ENCODE results near the gene CLPTM1. TPM values are rescaled to one million over a fixed set of nuclear protein-coding genes. Genes with fewer than 3 reads are reported as not detected.
"Not testable (repeated sequence)": the region's sequence is repeated elsewhere in the genome, so short reads cannot be mapped to it uniquely, and the experiment has no call there.

CLPTM1 gene
- total RNA-seq, 1 donor = 29.1 TPM

GRCh38 chr19:44926245-44927077, 28.7 kb upstream of the CLPTM1 start:
- H3K4me1 ChIP-seq (ENCODE audit: insufficient read depth, low read length) = peaks cover 30% of the 10 kb centered on the region
- H3K4me3 ChIP-seq (ENCODE audit: low read length); H3K9me3 ChIP-seq (ENCODE audit: low read depth, low read length); H3K27me3 ChIP-seq (ENCODE audit: insufficient read depth, low read length): not testable (repeated sequence)

GRCh38 chr19:44927746-44928145, 27.4 kb upstream of the CLPTM1 start:
- H3K4me3 ChIP-seq (ENCODE audit: low read length) = no peak overlapping the region
- H3K4me1 ChIP-seq (ENCODE audit: insufficient read depth, low read length) = peaks cover 30% of the 10 kb centered on the region
- no peaks in the 10 kb centered on the region for H3K9me3 ChIP-seq (ENCODE audit: low read depth, low read length)
- no peaks in the 10 kb centered on the region for H3K27me3 ChIP-seq (ENCODE audit: insufficient read depth, low read length)

- H3K27me3 ChIP-seq (ENCODE audit: insufficient read depth, low read length) = no peaks in the 10 kb centered on the region
- H3K4me1 ChIP-seq (ENCODE audit: insufficient read depth, low read length) = peaks cover 26% of the 10 kb centered on the region
- no peak overlapping the region for H3K4me3 ChIP-seq (ENCODE audit: low read length)
- H3K9me3 ChIP-seq (ENCODE audit: low read depth, low read length) = no peaks in the 10 kb centered on the region
Observed at GRCh38 chr19:44930088-44930487, 25.1 kb upstream of the CLPTM1 start.

- Histone ChIP-seq H3K4me3 (ENCODE audit: low read length) (no peak overlapping the region), H3K4me1 (ENCODE audit: insufficient read depth, low read length) (peaks cover 11% of the 10 kb centered on the region), H3K27me3 (ENCODE audit: insufficient read depth, low read length) (no peaks in the 10 kb centered on the region), H3K9me3 (ENCODE audit: low read depth, low read length) (no peaks in the 10 kb centered on the region)
Observed at GRCh38 chr19:44931541-44931940, 23.6 kb upstream of the CLPTM1 start.

GRCh38 chr19:44939668-44940067, 15.5 kb upstream of the CLPTM1 start:
- Histone ChIP-seq H3K9me3 (ENCODE audit: low read depth, low read length) (no peaks in the 10 kb centered on the region), H3K4me1 (ENCODE audit: insufficient read depth, low read length) (peaks cover 9% of the 10 kb centered on the region), H3K4me3 (ENCODE audit: low read length) (no peak overlapping the region), H3K27me3 (ENCODE audit: insufficient read depth, low read length) (no peaks in the 10 kb centered on the region)

GRCh38 chr19:44942067-44942571, 13.1 kb upstream of the CLPTM1 start, which contains the start of gene APOC4:
APOC4 (plus strand) TSS chr19:44942237; CDS start chr19:44942278, 41 bp downstream.
- H3K9me3 ChIP-seq (ENCODE audit: low read depth, low read length) = no peaks in the 10 kb centered on the region
- H3K27me3 ChIP-seq (ENCODE audit: insufficient read depth, low read length) = no peaks in the 10 kb centered on the region

GRCh38 chr19:44943801-44944249, 11.4 kb upstream of the CLPTM1 start:
- H3K27me3 ChIP-seq (ENCODE audit: insufficient read depth, low read length) = no peaks in the 10 kb centered on the region
- H3K4me1 ChIP-seq (ENCODE audit: insufficient read depth, low read length) = peaks cover 12% of the 10 kb centered on the region
- H3K4me3 ChIP-seq (ENCODE audit: low read length) = no peak overlapping the region
- no peaks in the 10 kb centered on the region for H3K9me3 ChIP-seq (ENCODE audit: low read depth, low read length)

More at GRCh38 chr19:44942067-44942571, 13.1 kb upstream of the CLPTM1 start, which contains the start of gene APOC4:
- H3K4me3 ChIP-seq (ENCODE audit: low read length) = no peak within 1 kb of the TSS
- H3K4me1 ChIP-seq (ENCODE audit: insufficient read depth, low read length) = peaks cover 12% of the 10 kb centered on the region

- no peak overlapping the region for H3K4me3 ChIP-seq (ENCODE audit: low read length)
- no peaks in the 10 kb centered on the region for H3K27me3 ChIP-seq (ENCODE audit: insufficient read depth, low read length)
- peaks cover 15% of the 10 kb centered on the region for H3K4me1 ChIP-seq (ENCODE audit: insufficient read depth, low read length)
- no peaks in the 10 kb centered on the region for H3K9me3 ChIP-seq (ENCODE audit: low read depth, low read length)
Observed at GRCh38 chr19:44947041-44947581, 8.1 kb upstream of the CLPTM1 start.

GRCh38 chr19:44948237-44948636, 6.9 kb upstream of the CLPTM1 start:
- Histone ChIP-seq H3K9me3 (ENCODE audit: low read depth, low read length) (no peaks in the 10 kb centered on the region), H3K4me3 (ENCODE audit: low read length) (no peak overlapping the region), H3K4me1 (ENCODE audit: insufficient read depth, low read length) (peaks cover 15% of the 10 kb centered on the region), H3K27me3 (ENCODE audit: insufficient read depth, low read length) (no peaks in the 10 kb centered on the region)

- H3K4me1 ChIP-seq (ENCODE audit: insufficient read depth, low read length) = peaks cover 14% of the 10 kb centered on the region
- no peaks in the 10 kb centered on the region for H3K9me3 ChIP-seq (ENCODE audit: low read depth, low read length)
- no peaks in the 10 kb centered on the region for H3K27me3 ChIP-seq (ENCODE audit: insufficient read depth, low read length)
Observed at GRCh38 chr19:44948763-44949374, 6.3 kb upstream of the CLPTM1 start.

GRCh38 chr19:44949550-44949949, 5.6 kb upstream of the CLPTM1 start:
- H3K4me3 ChIP-seq (ENCODE audit: low read length) = no peak overlapping the region
- H3K9me3 ChIP-seq (ENCODE audit: low read depth, low read length) = no peaks in the 10 kb centered on the region
- peaks cover 16% of the 10 kb centered on the region for H3K4me1 ChIP-seq (ENCODE audit: insufficient read depth, low read length)
- no peaks in the 10 kb centered on the region for H3K27me3 ChIP-seq (ENCODE audit: insufficient read depth, low read length)

More at GRCh38 chr19:44948763-44949374, 6.3 kb upstream of the CLPTM1 start:
- H3K4me3 ChIP-seq (ENCODE audit: low read length) = no peak overlapping the region

GRCh38 chr19:44951179-44952159, 3.7 kb upstream of the CLPTM1 start:
- H3K4me1 ChIP-seq (ENCODE audit: insufficient read depth, low read length) = peaks cover 25% of the 10 kb centered on the region
- H3K9me3 ChIP-seq (ENCODE audit: low read depth, low read length) = no peaks in the 10 kb centered on the region
- no peak overlapping the region for H3K4me3 ChIP-seq (ENCODE audit: low read length)
- no peaks in the 10 kb centered on the region for H3K27me3 ChIP-seq (ENCODE audit: insufficient read depth, low read length)

GRCh38 chr19:44954278-44954648, 917 bp upstream of the CLPTM1 start:
- peak overlapping the region; percentile 98 for H3K4me3 ChIP-seq (ENCODE audit: low read length)
- peaks cover 43% of the 10 kb centered on the region for H3K4me1 ChIP-seq (ENCODE audit: insufficient read depth, low read length)
- no peaks in the 10 kb centered on the region for H3K9me3 ChIP-seq (ENCODE audit: low read depth, low read length)
- no peaks in the 10 kb centered on the region for H3K27me3 ChIP-seq (ENCODE audit: insufficient read depth, low read length)
